H1 (cell line): ENCODE data around the gene GGT6. TPM values are rescaled to one million over a fixed set of nuclear protein-coding genes. Genes with fewer than 3 reads are reported as not detected.

Source experiments
- CHD7 ChIP-seq: fragments of 300-600 bp; sonication (generic); IDR thresholded peaks from 2 replicates; pipeline ENCODE4 v1.7.1; 2012; ENCODE audit warnings: low read length, moderate library complexity, mild to moderate bottlenecking, inconsistent platforms; ENCODE audit not compliant: insufficient replicate concordance
- CREB1 ChIP-seq: IDR thresholded peaks from 2 replicates; pipeline ENCODE4 v1.6.1; 2012; ENCODE audit warnings: inconsistent platforms
- EGR1 ChIP-seq: IDR thresholded peaks from 2 replicates; pipeline ENCODE4 v1.6.1; 2011; ENCODE audit warnings: low read depth, low read length, borderline replicate concordance
- GABPA ChIP-seq: IDR thresholded peaks from 2 replicates; pipeline ENCODE4 v1.6.1; 2011; ENCODE audit warnings: mild to moderate bottlenecking, low read length, moderate library complexity, borderline replicate concordance; ENCODE audit not compliant: insufficient read depth
- KDM1A ChIP-seq: fragments of 200-600, 300-600 bp; sonication (generic); IDR thresholded peaks from 2 replicates; pipeline ENCODE4 v1.7.1; 2016; ENCODE audit warnings: mild to moderate bottlenecking, low read length, borderline replicate concordance
- MAFK ChIP-seq: IDR thresholded peaks from 2 replicates; pipeline ENCODE4 v1.6.1; 2012; ENCODE audit warnings: low read depth, mild to moderate bottlenecking, improper control_type of control experiment, low read length
- SP4 ChIP-seq: IDR thresholded peaks from 2 replicates; pipeline ENCODE4 v1.6.1; 2012; ENCODE audit warnings: low read length, inconsistent platforms
- TBP ChIP-seq: IDR thresholded peaks from 2 replicates; pipeline ENCODE4 v1.6.1; 2011; ENCODE audit warnings: low read depth, low read length, improper control_type of control experiment
- YY1 ChIP-seq: IDR thresholded peaks from 2 replicates; pipeline ENCODE4 v1.6.1; 2011; ENCODE audit warnings: low read depth, mild to moderate bottlenecking, low read length
- polyA plus RNA-seq, 7 experiments: library from polyadenylated mRNA; depleted of rRNA in 3 of 7; stranded (reverse) in 5 of 7; unstranded in 2 of 7; fragments of >200 nt in 5 of 7; fragments of 200-250 nt in 2 of 7; gene quantifications; 1 replicate in 5 of 7; 2 replicates in 1 of 7; 4 replicates in 1 of 7; pipeline versions ENCODE4 v1.2.1 to v1.2.3, GENCODE V29; 2011 to 2013; ENCODE audit warnings: missing spikeins in 2 of 7, mixed read lengths in 2 of 7
- total RNA-seq: library from RNA; stranded (reverse); fragmentation: NEBNext Ultra II Directional; extraction: Animal tissue kit (Norgen Biotek cat#: 25700); gene quantifications from 2 replicates; pipeline ENCODE4 v1.2.1, GENCODE V29; 2021

The GGT6 gene
- total and polyA plus RNA-seq, 2 of the 8 experiments (the other 6 are each of a cell fraction or from before 2014, with no cell fraction given), result 0.18 TPM; not detected in 1

- TF ChIP-seq CHD7 (no peak), TBP (no peak), MAFK (no peak), GABPA (no peak), YY1 (no peak), EGR1 (no peak), CREB1 (no peak), SP4 (no peak), KDM1A (no peak)
Measured at GRCh38 chr17:4529533-4530152, 30.7 kb downstream of the GGT6 start (continued).
